HG02571 (cell line): Measurements from ENCODE around the gene SGIP1.
"Not testable (repeated sequence)": the region's sequence is repeated elsewhere in the genome, so short reads cannot be mapped to it uniquely, and the experiment has no call there.

ENCODE experiments used
- ATAC-seq: cut with Tn5 transposase; IDR thresholded peaks from one replicate; pipeline ENCODE4 v1.9.1; 2021; ENCODE audit warnings: mild to moderate bottlenecking, moderate library complexity; ENCODE audit not compliant: unreplicated experiment

Gene SGIP1

DNA sequence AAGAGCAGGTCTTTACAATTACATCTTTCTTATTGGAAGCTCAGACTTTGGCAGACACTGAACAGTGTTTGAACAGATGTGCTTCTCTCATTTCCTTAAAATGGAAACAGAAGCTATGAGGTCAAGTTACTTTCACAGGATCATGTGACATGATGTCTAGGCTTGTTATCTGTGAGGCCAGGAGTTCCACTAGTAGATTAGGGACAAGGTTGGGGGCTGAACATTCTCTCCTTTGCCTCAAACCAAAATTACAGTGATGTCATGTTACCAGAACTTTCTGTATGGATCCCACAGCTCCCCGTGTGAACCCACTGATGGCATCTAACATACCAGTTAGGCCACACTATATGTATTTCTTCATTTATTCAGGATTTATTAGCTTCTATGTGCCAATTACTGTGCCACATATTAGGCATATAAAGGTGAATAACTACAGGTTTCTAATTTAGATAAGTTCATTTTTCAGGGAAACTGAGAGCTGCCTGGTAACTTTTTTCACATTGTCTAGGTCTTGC is 224.3 kb downstream of the SGIP1 start:
- ATAC-seq = peak; percentile 100

DNA sequence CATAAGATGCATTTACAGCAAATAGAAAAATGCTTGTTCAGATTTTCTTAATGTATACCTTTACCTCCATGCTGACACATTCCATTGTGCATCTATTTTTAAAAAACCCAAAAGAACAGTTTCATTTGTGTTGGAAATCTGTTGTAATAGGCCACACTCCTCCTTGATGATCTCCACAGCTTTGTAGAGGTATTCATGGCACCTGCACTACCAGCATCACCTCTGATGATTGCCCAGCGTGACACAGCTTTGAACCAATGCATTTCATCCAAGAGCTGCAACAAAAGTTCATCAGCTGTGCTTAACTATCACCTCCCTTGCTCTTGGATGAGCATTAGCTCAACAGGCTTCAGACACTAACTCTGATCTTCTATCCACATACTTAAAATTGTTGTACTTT is 226.6 kb downstream of the SGIP1 start:
- no peak for ATAC-seq

DNA sequence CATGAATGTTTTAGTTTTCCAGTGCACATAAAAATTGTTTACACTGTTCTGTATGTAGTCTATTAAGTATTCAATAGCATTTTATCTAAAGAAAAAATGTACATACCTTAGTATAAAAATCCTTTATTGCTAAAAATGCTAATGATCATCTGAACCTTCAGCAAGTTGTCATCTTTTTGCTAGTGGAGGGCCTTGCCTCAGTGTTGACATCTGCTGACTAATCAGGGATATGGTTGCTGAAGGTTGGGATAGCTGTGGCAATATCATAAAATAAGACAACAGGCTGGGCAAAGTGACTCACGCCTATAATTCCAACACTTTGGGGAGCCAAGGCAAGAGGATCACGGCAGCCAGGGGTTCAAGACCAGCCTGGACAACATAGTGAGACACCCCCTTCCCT is 227.3 kb downstream of the SGIP1 start:
- no peak for ATAC-seq

DNA sequence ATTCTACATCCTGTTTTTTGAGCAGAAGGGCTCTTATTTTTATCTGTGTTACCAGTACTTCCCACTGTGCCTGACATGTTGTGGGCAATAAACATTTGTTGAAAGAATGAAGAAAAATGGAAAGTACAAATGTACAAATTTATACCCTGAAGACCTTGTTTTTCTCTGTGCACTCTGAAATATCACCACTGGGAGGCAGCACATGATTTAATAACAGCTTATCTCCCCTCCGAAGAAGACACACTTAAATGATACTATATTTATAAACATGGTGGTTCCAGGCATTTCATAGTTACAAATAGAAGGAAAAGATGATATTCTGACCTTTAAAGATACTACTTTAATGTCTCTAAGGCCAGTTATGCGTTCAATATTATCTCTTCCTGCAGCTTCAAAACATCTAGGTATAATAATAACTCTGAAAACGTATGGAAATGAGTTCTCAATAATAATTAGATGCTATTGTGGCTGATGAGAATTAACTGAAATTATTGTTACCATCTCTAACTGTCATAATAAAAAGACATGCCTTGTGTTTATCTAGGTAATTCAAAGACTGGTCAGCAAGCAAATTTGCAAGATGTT is 231.1 kb downstream of the SGIP1 start:
- ATAC-seq = no peak

DNA sequence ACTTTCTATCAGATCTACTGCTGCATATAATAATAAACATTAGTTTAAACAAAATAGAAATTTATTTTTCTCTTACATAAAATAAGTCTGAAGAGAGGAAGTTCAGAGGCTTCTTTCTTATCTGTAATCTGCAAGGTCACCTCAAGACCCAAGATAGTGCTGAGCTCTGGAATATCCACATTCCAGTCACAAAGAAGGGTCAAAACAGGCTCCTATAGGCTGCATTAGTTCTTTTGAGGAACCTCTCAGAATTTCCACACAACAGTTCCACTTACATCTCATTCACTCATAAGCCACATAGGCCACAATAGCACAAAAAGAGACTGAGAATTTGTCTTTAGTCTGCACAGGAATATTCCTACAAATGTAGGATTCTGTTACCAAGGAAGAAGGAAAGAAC is 233.7 kb downstream of the SGIP1 start:
- no peak for ATAC-seq

DNA sequence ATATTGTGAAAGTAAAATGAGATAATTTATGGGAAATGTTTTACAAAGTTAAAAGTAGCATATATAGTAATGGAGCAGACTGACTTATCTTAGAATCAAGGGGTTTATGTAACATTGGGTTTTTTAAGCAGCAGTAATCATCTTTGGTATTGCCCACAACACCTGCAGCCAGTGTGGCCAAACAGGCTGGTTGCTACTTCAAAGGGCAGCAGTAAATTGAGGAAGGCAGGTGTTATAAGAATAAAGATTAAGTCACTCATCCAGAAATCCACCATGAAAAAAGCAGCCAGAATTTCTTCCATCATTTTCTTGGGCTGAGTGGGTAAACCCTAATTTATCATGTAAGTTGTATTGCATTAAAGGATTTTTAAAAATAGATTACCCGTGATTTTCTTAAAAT is 235.0 kb downstream of the SGIP1 start:
- ATAC-seq = no peak

DNA sequence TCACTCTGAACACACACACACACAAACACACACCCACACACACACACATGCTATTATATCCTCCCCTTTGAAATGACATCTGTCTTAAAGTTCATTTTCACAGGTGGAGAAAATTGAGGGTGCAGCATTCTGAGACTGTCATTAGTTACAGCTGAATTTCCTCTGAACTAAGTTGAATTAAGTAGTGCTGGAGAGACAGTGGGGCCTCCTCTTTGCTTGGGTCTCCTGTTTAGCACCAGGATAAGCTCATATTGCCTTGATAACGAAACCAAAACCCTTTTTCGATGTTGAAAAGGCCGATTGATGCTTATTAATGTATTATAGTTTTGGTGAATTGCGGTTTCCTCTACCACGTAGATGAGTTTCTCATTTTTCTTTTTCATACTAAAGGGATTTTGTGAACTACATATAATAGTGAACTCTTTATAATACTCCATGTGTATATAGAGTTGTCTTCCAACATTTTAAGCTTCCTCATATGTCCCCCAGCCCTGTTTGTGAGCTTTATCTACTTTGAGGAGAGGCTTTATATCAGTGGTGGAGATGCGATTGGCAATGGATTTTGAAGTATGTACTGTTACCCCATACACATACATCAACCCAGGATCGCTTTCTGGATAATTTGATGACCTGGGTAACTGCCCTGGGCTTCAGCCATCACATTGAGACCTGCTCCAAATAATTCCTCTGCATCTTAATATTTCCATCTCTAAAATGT is 235.7 kb downstream of the SGIP1 start:
- ATAC-seq = no peak

DNA sequence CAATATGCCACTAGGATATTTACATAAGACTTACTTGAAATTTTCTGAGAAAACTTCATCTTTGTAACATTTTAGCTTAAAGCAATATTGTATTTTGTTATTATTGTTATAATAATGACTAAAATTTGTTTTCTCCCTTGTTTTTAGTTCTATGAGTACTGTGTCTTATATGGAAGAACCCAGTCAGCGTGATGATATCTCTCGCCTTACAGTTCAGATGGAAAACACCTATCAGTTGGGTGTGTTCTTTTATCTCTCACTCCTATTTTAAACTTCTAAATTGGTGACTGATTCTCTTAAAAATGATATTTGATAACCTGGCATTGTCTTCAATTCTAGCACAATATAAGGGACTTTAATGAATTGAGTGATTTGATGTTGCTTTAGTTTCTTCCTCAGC is 236.3 kb downstream of the SGIP1 start:
- no peak for ATAC-seq

DNA sequence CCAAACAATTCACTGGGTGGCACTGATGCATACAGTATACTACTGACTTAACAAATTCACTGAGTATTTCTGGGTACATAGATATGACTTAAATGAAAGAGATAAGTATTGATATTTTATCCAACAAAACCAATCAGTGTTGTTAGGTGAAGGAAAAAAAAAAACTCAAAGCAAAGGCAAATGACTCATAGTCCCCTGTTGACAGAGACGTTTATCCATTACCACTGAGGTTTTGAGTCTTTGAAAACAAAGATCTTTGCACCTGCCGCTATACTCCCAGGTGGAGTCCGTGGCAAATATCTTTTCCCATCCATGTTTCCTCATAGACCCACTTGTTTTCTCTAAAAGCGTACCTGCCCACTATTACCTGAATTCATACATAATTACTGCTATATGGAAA is 236.7 kb downstream of the SGIP1 start:
- ATAC-seq = no peak

DNA sequence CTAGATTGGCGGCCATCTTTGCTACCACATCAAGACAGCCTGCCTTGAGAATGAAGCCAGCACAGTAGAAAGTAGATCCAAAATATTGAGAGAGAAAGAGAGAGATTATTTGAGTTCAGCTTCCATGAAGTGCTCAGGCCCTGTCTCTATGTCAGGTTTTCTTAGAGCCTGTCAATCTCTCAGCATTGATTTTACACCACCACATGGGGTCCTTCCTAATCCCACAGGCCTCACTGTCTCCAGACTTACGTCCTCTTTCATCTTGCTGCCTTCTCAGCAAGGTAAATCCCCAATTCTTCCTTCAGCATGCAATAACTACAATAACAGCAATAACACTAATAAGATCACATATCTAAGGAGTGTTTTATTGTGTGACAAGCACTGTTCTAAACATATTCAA is 239.3 kb downstream of the SGIP1 start:
- no peak for ATAC-seq

DNA sequence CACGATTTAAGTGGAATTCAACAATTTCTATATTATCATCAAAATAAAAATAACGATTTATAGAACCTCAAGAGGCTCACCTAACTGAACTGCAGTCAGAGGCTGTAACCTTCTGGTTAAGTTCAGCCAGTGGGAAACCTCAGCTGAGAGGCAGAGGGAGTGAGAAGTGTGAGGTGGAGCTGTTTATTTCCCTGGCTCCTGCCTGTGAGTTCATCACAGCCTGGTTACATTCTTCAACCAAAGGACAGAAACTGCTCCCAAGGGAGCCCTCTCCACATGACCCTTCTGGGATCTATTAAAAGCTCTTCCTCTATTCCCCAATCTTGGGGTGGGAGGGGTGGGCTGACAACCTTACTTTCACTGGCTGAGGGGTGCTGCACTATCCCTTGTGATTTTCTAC is 240.5 kb downstream of the SGIP1 start:
- ATAC-seq = no peak

DNA sequence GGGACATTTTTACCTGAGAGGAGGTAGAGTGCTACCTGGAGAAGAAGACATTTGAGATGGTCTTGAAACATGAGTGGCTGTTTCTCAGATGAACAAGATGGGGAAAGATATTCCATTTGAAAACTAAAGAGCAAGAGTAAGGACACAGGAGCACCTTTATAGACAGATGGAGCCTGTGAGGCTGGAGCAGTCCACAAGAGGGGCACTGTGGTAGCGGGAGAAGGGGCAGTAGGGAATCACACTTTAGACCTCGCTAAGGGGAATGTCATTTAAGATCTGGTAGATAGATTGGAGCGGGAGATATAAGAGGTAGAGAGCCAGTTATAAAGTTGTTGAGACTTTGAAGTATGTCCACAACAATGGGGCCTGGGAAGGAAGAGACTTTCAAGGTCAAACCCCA is 241.7 kb downstream of the SGIP1 start:
- ATAC-seq = no peak

DNA sequence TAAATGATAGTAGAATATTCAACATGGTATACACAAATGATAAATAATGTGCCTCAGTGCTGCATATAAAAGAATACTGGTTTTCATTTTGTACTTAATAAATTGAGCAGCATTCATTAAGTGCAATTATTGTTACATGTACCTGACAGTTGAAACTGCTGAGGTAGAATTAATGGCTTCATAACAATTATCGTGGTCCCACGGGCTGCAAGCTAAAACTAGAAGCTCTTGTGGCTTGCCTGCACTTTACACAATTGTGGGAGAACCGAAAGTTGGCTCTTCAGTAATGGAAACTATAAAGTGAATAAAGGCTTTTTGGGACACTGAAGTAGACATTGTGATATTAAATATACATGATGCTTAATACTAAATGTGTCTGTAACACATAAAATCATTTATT is 243.9 kb downstream of the SGIP1 start:
- no peak for ATAC-seq

DNA sequence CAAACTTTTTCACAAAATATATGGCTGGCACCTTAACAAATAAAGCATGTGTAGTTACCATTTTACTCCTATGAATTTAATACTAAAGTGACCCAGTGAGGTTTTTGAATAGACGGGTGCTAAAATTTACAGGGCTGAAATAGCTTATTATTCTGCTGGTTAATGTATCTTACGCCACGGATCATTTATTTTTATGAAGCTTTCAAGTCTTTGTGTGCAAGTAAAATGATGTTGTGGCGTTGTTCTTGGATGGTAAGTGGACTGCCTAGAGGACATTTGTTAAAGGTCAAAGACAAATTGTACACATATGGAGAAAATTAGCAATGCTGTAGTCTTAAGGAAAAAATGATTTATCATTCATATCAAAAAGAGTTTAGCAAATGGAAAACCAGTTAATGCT is 244.3 kb downstream of the SGIP1 start:
- ATAC-seq = no peak

DNA sequence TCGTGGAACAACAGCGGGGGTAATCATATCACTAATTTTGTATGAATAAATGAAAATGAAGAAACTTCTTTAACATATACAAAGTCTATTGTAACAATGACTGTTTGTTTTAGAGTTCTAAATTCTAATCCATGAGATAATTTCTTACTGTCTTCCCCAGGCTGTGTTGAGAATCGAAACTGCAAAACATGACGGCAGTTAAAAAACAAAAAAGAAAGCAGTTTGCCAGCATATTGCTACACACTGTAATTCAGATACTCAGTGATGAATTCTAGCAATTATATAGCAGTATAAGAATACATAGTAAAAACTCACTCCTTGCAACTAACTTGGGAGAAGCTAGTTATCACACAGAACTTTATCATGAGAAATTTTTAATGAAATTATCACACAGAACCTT is 245.0 kb downstream of the SGIP1 start:
- ATAC-seq = no peak

DNA sequence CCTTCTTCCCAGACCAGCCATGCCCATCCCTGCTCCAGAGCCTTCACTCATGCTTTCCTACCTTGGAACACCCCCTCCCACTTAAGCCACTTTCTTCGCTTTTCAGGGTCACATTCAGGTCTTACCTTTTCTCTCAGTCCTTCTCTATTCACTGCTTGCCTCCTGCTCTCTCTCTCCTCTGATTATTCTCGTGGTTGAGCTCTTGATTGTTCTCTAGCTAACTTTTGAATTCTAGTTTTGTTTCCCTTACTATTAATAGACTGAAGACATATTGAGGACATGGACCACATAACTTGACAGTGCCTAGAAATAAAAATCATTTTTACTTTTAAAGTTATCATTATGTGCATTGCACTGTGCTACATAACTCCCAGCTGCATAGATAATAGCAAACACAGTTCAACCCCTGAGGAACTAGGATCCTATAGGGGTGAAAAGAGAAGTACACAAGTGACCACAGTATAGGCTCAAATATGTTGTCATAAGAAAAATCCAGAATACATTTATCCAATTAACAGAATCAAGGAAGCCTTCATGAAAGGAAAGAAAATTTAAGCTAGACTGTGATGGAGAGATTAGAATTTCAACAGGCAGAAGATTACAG is 245.6 kb downstream of the SGIP1 start:
- ATAC-seq = no peak

DNA sequence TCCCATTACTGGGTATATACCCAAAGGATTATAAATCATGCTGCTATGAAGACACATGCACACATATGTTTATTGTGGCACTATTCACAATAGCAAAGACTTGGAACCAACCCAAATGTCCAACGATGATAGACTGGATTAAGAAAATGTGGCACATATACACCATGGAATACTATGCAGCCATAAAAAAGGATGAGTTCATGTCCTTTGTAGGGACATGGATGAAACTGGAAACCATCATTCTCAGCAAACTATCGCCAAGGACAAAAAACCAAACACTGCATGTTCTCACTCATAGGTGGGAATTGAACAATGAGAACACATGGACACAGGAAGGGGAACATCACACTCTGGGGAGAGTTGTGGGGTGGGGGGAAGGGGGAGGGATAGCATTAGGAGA is 251.8 kb downstream of the SGIP1 start:
- not testable (repeated sequence) for ATAC-seq

DNA sequence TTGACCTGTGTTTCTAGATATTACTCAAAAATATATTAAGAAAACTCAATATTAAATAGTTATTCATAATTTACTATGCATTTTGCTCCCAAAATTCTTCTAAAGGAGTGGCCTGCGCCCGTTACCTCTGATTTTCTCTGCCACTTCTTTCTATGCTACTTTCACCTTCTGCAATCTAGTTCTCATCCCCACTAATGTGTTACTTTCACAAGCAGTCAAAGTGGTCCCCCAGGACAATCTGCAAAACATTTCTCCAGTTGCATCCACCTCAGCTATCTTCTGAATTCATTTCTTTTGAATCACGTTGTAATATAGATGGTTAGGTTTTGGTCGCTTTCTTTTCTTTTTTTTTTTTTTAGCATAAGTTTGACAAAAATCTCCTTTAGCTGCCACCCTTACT is 253.7 kb downstream of the SGIP1 start:
- ATAC-seq = no peak

DNA sequence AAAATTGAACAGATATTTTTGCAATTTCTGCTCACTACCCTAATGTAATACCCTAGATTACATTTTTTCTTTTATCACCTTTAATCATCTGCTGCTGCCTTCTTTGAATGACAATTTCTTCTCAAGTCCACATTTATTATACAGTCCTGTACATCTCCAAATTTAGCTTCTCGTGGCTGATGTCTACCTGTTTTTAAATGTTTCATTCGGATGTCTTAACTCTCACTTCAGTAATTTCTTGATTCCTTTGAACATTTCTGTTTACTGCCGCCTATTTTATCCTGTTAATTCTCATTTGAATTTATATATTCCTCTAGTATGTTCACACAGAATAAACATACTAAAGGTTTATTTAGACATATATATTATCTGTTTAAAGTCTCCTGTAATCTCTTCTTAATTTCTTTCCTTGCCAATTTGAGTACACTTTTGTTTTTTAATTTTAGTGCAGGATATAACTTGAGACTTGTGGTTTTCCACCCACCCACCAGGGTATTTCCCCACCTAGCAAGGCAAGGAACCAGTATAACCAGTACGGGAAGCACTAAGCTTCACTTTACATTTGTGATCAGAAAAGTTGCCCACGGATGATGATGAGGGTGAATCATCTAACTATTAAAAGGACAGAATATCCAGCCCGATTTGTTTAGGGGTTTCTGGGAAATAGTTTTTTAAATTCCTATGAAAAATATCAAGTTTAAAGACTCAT is 254.4 kb downstream of the SGIP1 start:
- no peak for ATAC-seq

DNA sequence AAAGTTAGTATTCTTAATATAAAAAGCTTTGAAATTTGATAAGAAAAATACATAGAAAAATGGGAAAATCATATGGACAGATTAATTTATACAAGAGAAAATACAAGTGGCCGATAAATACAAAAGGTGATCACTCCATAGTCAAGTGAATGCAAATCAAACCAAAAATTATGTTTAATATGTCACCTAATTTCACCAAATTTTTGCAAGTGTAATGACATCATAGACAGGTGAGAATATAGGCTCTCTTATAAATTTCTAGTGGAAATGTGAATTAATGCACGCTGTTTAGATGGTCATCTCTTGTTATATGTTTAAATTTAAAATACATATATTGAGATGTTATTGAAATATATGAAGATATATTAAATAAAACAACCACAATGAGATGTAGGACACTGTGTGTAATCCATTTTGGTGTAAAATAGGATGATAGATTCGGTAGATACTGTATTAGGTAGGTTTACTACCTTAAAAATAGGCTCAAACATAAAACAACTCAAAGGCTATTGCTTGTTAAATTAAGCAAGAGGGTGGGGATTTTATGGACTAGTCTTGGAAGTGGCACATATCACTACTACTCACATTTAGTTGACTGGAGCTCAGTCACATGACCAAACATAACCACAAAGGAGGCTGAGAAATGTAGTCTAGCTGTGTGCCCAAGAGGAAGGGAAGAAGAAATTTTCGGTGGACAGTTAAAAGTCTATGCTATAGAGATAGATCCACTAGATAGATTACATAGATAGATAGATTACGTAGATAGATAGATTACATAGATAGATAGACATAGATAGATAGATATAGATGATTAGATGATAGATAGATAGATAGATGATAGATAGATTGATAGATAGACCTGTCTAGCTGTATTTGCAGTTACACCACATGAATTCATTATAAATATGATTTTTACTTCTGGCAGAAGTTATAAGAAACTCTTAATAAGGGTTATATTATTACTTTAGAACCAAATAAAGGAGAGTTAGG is 258.0 kb downstream of the SGIP1 start:
- ATAC-seq = no peak

DNA sequence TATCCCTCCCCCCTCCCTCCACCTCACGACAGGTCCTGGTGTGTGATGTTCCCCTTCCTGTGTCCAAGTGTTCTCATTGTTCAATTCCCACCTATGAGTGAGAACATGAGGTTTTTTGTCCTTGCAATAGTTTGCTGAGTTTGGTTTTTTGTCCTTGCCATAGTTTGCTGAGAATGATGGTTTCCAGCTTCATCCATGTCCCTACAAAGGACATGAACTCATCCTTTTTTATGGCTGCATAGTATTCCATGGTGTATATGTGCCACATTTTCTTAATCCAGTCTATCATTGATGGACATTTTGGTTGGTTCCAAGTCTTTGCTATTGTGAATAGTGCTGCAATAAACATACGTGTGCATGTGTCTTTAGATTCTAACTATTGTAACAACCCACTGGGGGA is 261.9 kb downstream of the SGIP1 start:
- not testable (repeated sequence) for ATAC-seq
